ENCODE results near the gene TNFSF13. TPM values are rescaled to one million over a fixed set of nuclear protein-coding genes. Genes with fewer than 3 reads are reported as not detected.

Gene TNFSF13, protein sequence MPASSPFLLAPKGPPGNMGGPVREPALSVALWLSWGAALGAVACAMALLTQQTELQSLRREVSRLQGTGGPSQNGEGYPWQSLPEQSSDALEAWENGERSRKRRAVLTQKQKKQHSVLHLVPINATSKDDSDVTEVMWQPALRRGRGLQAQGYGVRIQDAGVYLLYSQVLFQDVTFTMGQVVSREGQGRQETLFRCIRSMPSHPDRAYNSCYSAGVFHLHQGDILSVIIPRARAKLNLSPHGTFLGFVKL
- 10 to 100 TPM in 1 of 3 donors, 1 to 10 TPM in 2; 2.7 to 11.1 (median 2.7) TPM for total RNA-seq
- total RNA-seq (2013), result 6.9 TPM

- Histone ChIP-seq H3K36me3 (ENCODE audit: control insufficient read depth, insufficient read depth, low read length) (peaks cover 3% of the 10 kb centered on the region), H3K4me1 (ENCODE audit: control insufficient read depth, insufficient read depth, low read length) (peaks cover 60% of the 10 kb centered on the region), H3K27me3 (ENCODE audit: control insufficient read depth, insufficient read depth, low read length) (no peaks in the 10 kb centered on the region), H3K4me3 (ENCODE audit: low read length) (peak within 1 kb of the TSS; percentile 33), H3K27ac (ENCODE audit: low read length) (peak within 1 kb of the TSS; percentile 67), H3K9me3 (ENCODE audit: control insufficient read depth, insufficient read depth, low read length) (no peaks in the 10 kb centered on the region)
- WGBS (ENCODE audit: insufficient coverage), result 33% methylated on average over 16 of the region's 16 CpGs
- no peak within 1 kb of the TSS for H3K4me3 Mint-ChIP-seq
- intact Hi-C loops (cut with micrococcal nuclease), result loop anchor here (1.0 kb wide), 1 partner anchor 15 kb away; no protein-coding TSS in a partner anchor
- H3K27me3 Mint-ChIP-seq (ENCODE audit: low read depth in 2 of 2), result no peaks in the 10 kb centered on the region
- peaks cover 31 to 52% of the 10 kb centered on the region in 2 donors for H3K4me1 Mint-ChIP-seq
- H3K9me3 Mint-ChIP-seq, result no peaks in the 10 kb centered on the region
- ATAC-seq (no peak), DNase-seq (no peak)
- H3K27ac Mint-ChIP-seq, result peak within 1 kb of the TSS in 1 of 2 donors; percentile 75
- TF ChIP-seq CTCF (IDR thresholded peaks at IDR 0.05), result no peak
- H3K36me3 Mint-ChIP-seq, result no peaks in the 10 kb centered on the region
Observed at GRCh38 chr17:7558544-7559319, at the start of gene TNFSF13. TNFSF13 (plus strand) TSS chr17:7558750; CDS start chr17:7559040, 290 bp downstream.

- H3K36me3 Mint-ChIP-seq, result peaks cover 4% of the 10 kb centered on the region
- WGBS (ENCODE audit: insufficient coverage), result 98% methylated on average over 6 of the region's 9 CpGs
Observed at GRCh38 chr17:7508846-7509245, 49.7 kb upstream of the TNFSF13 start.

DNA sequence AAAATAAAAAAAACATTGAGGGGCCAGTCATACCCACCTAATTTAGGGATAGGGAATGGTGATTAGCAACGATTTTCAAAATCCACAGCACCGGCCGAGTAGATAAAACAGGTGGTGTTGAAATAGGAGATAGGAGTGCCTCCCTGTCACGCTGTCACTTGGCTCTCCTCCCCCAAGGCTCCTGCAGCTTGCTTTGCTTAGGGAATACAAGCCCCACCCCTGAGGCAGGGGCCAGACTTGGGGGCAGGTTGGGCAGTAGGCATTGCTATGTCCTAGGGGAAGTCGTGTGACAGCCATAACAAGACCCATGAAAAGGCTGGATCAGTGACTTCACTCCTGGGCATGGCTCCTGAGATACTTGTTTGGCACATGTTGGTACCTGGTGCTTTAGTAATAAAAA is 48.6 kb upstream of the TNFSF13 start:
- Histone ChIP-seq H3K9me3 (ENCODE audit: control insufficient read depth, insufficient read depth, low read length) (no peaks in the 10 kb centered on the region), H3K4me3 (ENCODE audit: low read length) (no peak overlapping the region), H3K27ac (ENCODE audit: low read length) (no peak overlapping the region), H3K27me3 (ENCODE audit: control insufficient read depth, insufficient read depth, low read length) (no peaks in the 10 kb centered on the region), H3K36me3 (ENCODE audit: control insufficient read depth, insufficient read depth, low read length) (peaks cover 83% of the 10 kb centered on the region), H3K4me1 (ENCODE audit: control insufficient read depth, insufficient read depth, low read length) (no peaks in the 10 kb centered on the region)
- 98% methylated on average over 5 of the region's 5 CpGs for WGBS (ENCODE audit: insufficient coverage)
- H3K4me1 Mint-ChIP-seq, result peaks cover 0 to 11% of the 10 kb centered on the region in 2 donors
- H3K27me3 Mint-ChIP-seq (ENCODE audit: low read depth in 2 of 2), result no peaks in the 10 kb centered on the region
- no peaks in the 10 kb centered on the region for H3K9me3 Mint-ChIP-seq
- no peak for TF ChIP-seq CTCF (IDR thresholded peaks at IDR 0.05)
- DNase-seq (peak in 1 of 2 donors; percentile 14), ATAC-seq (no peak)
- H3K27ac Mint-ChIP-seq, result peak overlapping the region in 1 of 2 donors; percentile 55
- intact Hi-C loops (cut with micrococcal nuclease), result loop anchor here (10.0 kb wide), 1 partner anchor 175 kb away; the partner anchor contains the start of genes TP53 and WRAP53
- no peak overlapping the region for H3K4me3 Mint-ChIP-seq
- no peaks in the 10 kb centered on the region for H3K36me3 Mint-ChIP-seq

More at GRCh38 chr17:7508846-7509245, 49.7 kb upstream of the TNFSF13 start:
- Mint-ChIP-seq H3K9me3 (no peaks in the 10 kb centered on the region), H3K4me3 (no peak overlapping the region), H3K4me1 (peaks cover 0 to 9% of the 10 kb centered on the region in 2 donors), H3K27ac (peak overlapping the region in 1 of 2 donors; percentile 42), H3K27me3 (ENCODE audit: low read depth in 2 of 2) (no peaks in the 10 kb centered on the region)
- intact Hi-C loops (cut with micrococcal nuclease), result no loop called here
- H3K4me1 ChIP-seq (ENCODE audit: control insufficient read depth, insufficient read depth, low read length), result no peaks in the 10 kb centered on the region
- no peaks in the 10 kb centered on the region for H3K27me3 ChIP-seq (ENCODE audit: control insufficient read depth, insufficient read depth, low read length)
- H3K4me3 ChIP-seq (ENCODE audit: low read length), result no peak overlapping the region
- DNase-seq (peak in 1 of 2 donors; percentile 7), ATAC-seq (no peak)
- H3K27ac ChIP-seq (ENCODE audit: low read length), result no peak overlapping the region
- no peaks in the 10 kb centered on the region for H3K9me3 ChIP-seq (ENCODE audit: control insufficient read depth, insufficient read depth, low read length)
- no peak for TF ChIP-seq CTCF (IDR thresholded peaks at IDR 0.05)
- H3K36me3 ChIP-seq (ENCODE audit: control insufficient read depth, insufficient read depth, low read length), result peaks cover 87% of the 10 kb centered on the region

All from natural killer cell (primary cell).